ENCODE data around the gene TMEM243. TPM values are rescaled to one million over a fixed set of nuclear protein-coding genes. Genes with fewer than 3 reads are reported as not detected.

Gene TMEM243
- total RNA-seq, 1 donor from 2014 or later = 25.4 TPM

- Histone ChIP-seq H2AFZ (ENCODE audit: low read depth, low read length) (no peak overlapping the region), H3K79me2 (ENCODE audit: insufficient read depth, low read length) (peaks cover 19% of the 10 kb centered on the region), H4K20me1 (ENCODE audit: insufficient read depth, low read length) (peaks cover 31% of the 10 kb centered on the region), H3K4me1 (ENCODE audit: insufficient read depth, low read length) (no peaks in the 10 kb centered on the region), H3K27ac (ENCODE audit: low read depth, low read length) (no peak overlapping the region), H3K27me3 (ENCODE audit: insufficient read depth, low read length) (no peaks in the 10 kb centered on the region), H3K36me3 (ENCODE audit: insufficient read depth, low read length) (peaks cover 62% of the 10 kb centered on the region), H3K9ac (ENCODE audit: low read length) (no peak overlapping the region), H3K4me3 (ENCODE audit: insufficient read depth, low read depth, low read length) (no peak overlapping the region), H3K9me3 (ENCODE audit: insufficient read depth, low read depth, low read length) (no peaks in the 10 kb centered on the region), H3K4me2 (ENCODE audit: low read length) (no peak overlapping the region)
- Mint-ChIP-seq H3K9me3 (ENCODE audit: unreplicated experiment) (no peaks in the 10 kb centered on the region), H3K4me3 (ENCODE audit: unreplicated experiment) (no peak overlapping the region), H3K36me3 (ENCODE audit: low read depth, unreplicated experiment) (peaks cover 11% of the 10 kb centered on the region), H3K27me3 (ENCODE audit: low read depth, unreplicated experiment) (no peaks in the 10 kb centered on the region), H3K27ac (ENCODE audit: unreplicated experiment) (peak overlapping the region; percentile 45), H3K4me1 (ENCODE audit: low read depth, unreplicated experiment) (no peaks in the 10 kb centered on the region)
- TF ChIP-seq EZH2 (IDR thresholded peaks at IDR 0.05; ENCODE audit: insufficient read depth, low read length) = no peak
- TF ChIP-seq CTCF (IDR thresholded peaks at IDR 0.05; ENCODE audit: insufficient read depth, low read depth, low read length) = no peak
- FAIRE-seq = no peak
- DNase-seq (ENCODE audit: low read depth) = no peak
These were observed 40.4 kb downstream of the TMEM243 start for GRCh38 chr7:87179180-87179579.

DNA sequence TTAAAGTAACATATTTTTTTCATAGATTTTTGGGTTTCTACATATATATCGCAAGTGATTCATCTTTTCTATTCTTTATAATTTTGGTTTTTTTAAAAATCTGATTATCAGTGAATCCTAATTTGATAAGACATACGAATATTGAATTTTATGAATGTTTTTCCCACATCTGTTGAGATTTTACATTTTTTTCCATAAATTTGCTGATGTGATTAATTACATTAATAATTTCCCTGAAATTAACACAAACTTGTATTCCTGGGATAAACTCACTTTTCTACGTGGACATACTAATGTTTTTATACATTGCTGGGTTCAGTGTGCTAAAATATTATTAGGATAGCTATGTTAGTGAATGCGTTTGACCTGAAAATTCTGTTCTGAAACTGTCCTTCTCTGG lies 41.2 kb downstream of the TMEM243 start:
- Mint-ChIP-seq H3K27me3 (ENCODE audit: low read depth, unreplicated experiment) (no peaks in the 10 kb centered on the region), H3K9me3 (ENCODE audit: unreplicated experiment) (no peaks in the 10 kb centered on the region), H3K4me1 (ENCODE audit: low read depth, unreplicated experiment) (peaks cover 2% of the 10 kb centered on the region), H3K36me3 (ENCODE audit: low read depth, unreplicated experiment) (peaks cover 10% of the 10 kb centered on the region), H3K27ac (ENCODE audit: unreplicated experiment) (no peak overlapping the region), H3K4me3 (ENCODE audit: unreplicated experiment) (no peak overlapping the region)
- Histone ChIP-seq H3K4me3 (ENCODE audit: insufficient read depth, low read depth, low read length) (no peak overlapping the region), H2AFZ (ENCODE audit: low read depth, low read length) (no peak overlapping the region), H3K4me2 (ENCODE audit: low read length) (no peak overlapping the region), H4K20me1 (ENCODE audit: insufficient read depth, low read length) (peaks cover 33% of the 10 kb centered on the region), H3K4me1 (ENCODE audit: insufficient read depth, low read length) (no peaks in the 10 kb centered on the region), H3K27me3 (ENCODE audit: insufficient read depth, low read length) (no peaks in the 10 kb centered on the region), H3K36me3 (ENCODE audit: insufficient read depth, low read length) (peaks cover 60% of the 10 kb centered on the region), H3K27ac (ENCODE audit: low read depth, low read length) (no peak overlapping the region), H3K79me2 (ENCODE audit: insufficient read depth, low read length) (peaks cover 19% of the 10 kb centered on the region), H3K9me3 (ENCODE audit: insufficient read depth, low read depth, low read length) (no peaks in the 10 kb centered on the region), H3K9ac (ENCODE audit: low read length) (no peak overlapping the region)
- no peak for DNase-seq (ENCODE audit: low read depth)
- no peak for FAIRE-seq
- no peak for TF ChIP-seq EZH2 (IDR thresholded peaks at IDR 0.05; ENCODE audit: insufficient read depth, low read length)
- TF ChIP-seq CTCF (IDR thresholded peaks at IDR 0.05; ENCODE audit: insufficient read depth, low read depth, low read length) = no peak

GRCh38 chr7:87173471-87173870 lies 46.1 kb downstream of the TMEM243 start:
- H3K27ac Mint-ChIP-seq (ENCODE audit: unreplicated experiment) = no peak overlapping the region
- H2AFZ ChIP-seq (ENCODE audit: low read depth, low read length) = no peak overlapping the region
- no peaks in the 10 kb centered on the region for H3K9me3 ChIP-seq (ENCODE audit: insufficient read depth, low read depth, low read length)
- H3K9ac ChIP-seq (ENCODE audit: low read length) = no peak overlapping the region
- H3K4me1 ChIP-seq (ENCODE audit: insufficient read depth, low read length) = no peaks in the 10 kb centered on the region
- H3K4me1 Mint-ChIP-seq (ENCODE audit: low read depth, unreplicated experiment) = peaks cover 2% of the 10 kb centered on the region
- no peaks in the 10 kb centered on the region for H3K27me3 Mint-ChIP-seq (ENCODE audit: low read depth, unreplicated experiment)
- H3K9me3 Mint-ChIP-seq (ENCODE audit: unreplicated experiment) = no peaks in the 10 kb centered on the region
- H3K4me3 Mint-ChIP-seq (ENCODE audit: unreplicated experiment) = no peak overlapping the region
- no peak for TF ChIP-seq CTCF (IDR thresholded peaks at IDR 0.05; ENCODE audit: insufficient read depth, low read depth, low read length)
- peaks cover 19% of the 10 kb centered on the region for H3K79me2 ChIP-seq (ENCODE audit: insufficient read depth, low read length)
- peaks cover 66% of the 10 kb centered on the region for H3K36me3 ChIP-seq (ENCODE audit: insufficient read depth, low read length)
- H3K4me3 ChIP-seq (ENCODE audit: insufficient read depth, low read depth, low read length) = no peak overlapping the region
- H3K36me3 Mint-ChIP-seq (ENCODE audit: low read depth, unreplicated experiment) = peaks cover 10% of the 10 kb centered on the region
- no peaks in the 10 kb centered on the region for H3K27me3 ChIP-seq (ENCODE audit: insufficient read depth, low read length)
- no peak overlapping the region for H3K27ac ChIP-seq (ENCODE audit: low read depth, low read length)
- DNase-seq (ENCODE audit: low read depth) (no peak), FAIRE-seq (no peak)
- H4K20me1 ChIP-seq (ENCODE audit: insufficient read depth, low read length) = peaks cover 54% of the 10 kb centered on the region
- H3K4me2 ChIP-seq (ENCODE audit: low read length) = no peak overlapping the region
